SK-N-SH treated with all-trans-retinoic acid at 6 μM for 48 hours (cell line): ENCODE results near the gene NFATC2IP.
"Not testable (repeated sequence)": the region's sequence is repeated elsewhere in the genome, so short reads cannot be mapped to it uniquely, and the experiment has no call there.

Experiments
- ATAC-seq: fragments of 200-7000 bp; cut with Tn5 transposase; 3 replicates; pipeline ENCODE4 v1.9.1; 2020; ENCODE audit warnings: mild to moderate bottlenecking, moderate library complexity
- ARNTL ChIP-seq: fragments of 450-650 bp; formaldehyde crosslinking; IDR thresholded peaks from 2 replicates; pipeline ENCODE4 v1.5.0; 2020; ENCODE audit warnings: low read depth, mild to moderate bottlenecking, moderate library complexity, borderline replicate concordance
- BACH2 ChIP-seq: fragments of 250-450 bp; sonication (Bioruptor Pico); IDR thresholded peaks from 2 replicates; pipeline ENCODE4 v1.9.0; 2021; ENCODE audit warnings: mild to moderate bottlenecking, borderline replicate concordance
- CREB5 ChIP-seq: fragments of 250-450 bp; sonication (Bioruptor Pico); IDR thresholded peaks from 2 replicates; pipeline ENCODE4 v1.5.1; 2020; ENCODE audit warnings: low read depth, mild to moderate bottlenecking, moderate library complexity
- ESRRG ChIP-seq: fragments of 250-450 bp; sonication (Bioruptor Pico); IDR thresholded peaks from 2 replicates; pipeline ENCODE4 v1.6.1; 2021; ENCODE audit warnings: mild to moderate bottlenecking
- GLIS3 ChIP-seq: fragments of 250-450 bp; sonication (Bioruptor Pico); IDR thresholded peaks from 2 replicates; pipeline ENCODE4 v1.5.0; 2020; ENCODE audit warnings: mild to moderate bottlenecking, moderate library complexity
- ISL1 ChIP-seq: fragments of 250-450 bp; sonication (Bioruptor Pico); IDR thresholded peaks from 2 replicates; pipeline ENCODE4 v2.1.2; 2022; ENCODE audit warnings: mild to moderate bottlenecking, moderate library complexity
- OSR1 ChIP-seq: fragments of 250-450 bp; sonication (Bioruptor Pico); IDR thresholded peaks from 2 replicates; pipeline ENCODE4 v1.8.0; 2022; ENCODE audit warnings: moderate library complexity, mild to moderate bottlenecking, inconsistent platforms
- PATZ1 ChIP-seq: fragments of 250-450 bp; sonication (Bioruptor Pico); IDR thresholded peaks from 2 replicates; pipeline ENCODE4 v1.8.0; 2020; ENCODE audit warnings: mild to moderate bottlenecking, moderate library complexity, borderline replicate concordance
- POU6F1 ChIP-seq: fragments of 250-450 bp; sonication (Bioruptor Pico); IDR thresholded peaks from 2 replicates; pipeline ENCODE4 v1.8.0; 2021; ENCODE audit warnings: low read depth, mild to moderate bottlenecking, moderate library complexity, borderline replicate concordance
- PPARA ChIP-seq: fragments of 250-450 bp; sonication (Bioruptor Pico); IDR thresholded peaks from 2 replicates; pipeline ENCODE4 v1.5.0; 2020; ENCODE audit warnings: mild to moderate bottlenecking, borderline replicate concordance
- SNAI2 ChIP-seq: fragments of 250-450 bp; sonication (Bioruptor Pico); IDR thresholded peaks from 2 replicates; pipeline ENCODE4 v1.5.0; 2020; ENCODE audit warnings: mild to moderate bottlenecking, moderate library complexity
- TCF4 ChIP-seq: fragments of 250-450 bp; sonication (Bioruptor Pico); IDR thresholded peaks from 2 replicates; pipeline ENCODE4 v1.8.0; 2021; ENCODE audit warnings: mild to moderate bottlenecking, moderate library complexity, borderline replicate concordance
- TOX ChIP-seq: fragments of 250-450 bp; sonication (Bioruptor Pico); IDR thresholded peaks from 2 replicates; pipeline ENCODE4 v1.8.0; 2021; ENCODE audit warnings: mild to moderate bottlenecking, moderate library complexity, borderline replicate concordance
- ZC3H10 ChIP-seq: fragments of 250-450 bp; sonication (Bioruptor Pico); IDR thresholded peaks from 2 replicates; pipeline ENCODE4 v1.5.1; 2021; ENCODE audit warnings: mild to moderate bottlenecking, moderate library complexity
- ZFP3 ChIP-seq: fragments of 250-450 bp; sonication (Bioruptor Pico); IDR thresholded peaks from 2 replicates; pipeline ENCODE4 v1.5.0; 2020; ENCODE audit warnings: mild to moderate bottlenecking, moderate library complexity
- ZFP30 ChIP-seq: fragments of 450-650 bp; formaldehyde crosslinking; IDR thresholded peaks from 2 replicates; pipeline ENCODE4 v1.5.0; 2022; ENCODE audit warnings: mild to moderate bottlenecking, moderate library complexity
- ZNF565 ChIP-seq: fragments of 450-650 bp; formaldehyde crosslinking; conservative IDR thresholded peaks from 2 replicates; pipeline ENCODE4 v1.5.0; 2020; ENCODE audit warnings: low read depth, mild to moderate bottlenecking, moderate library complexity
- ZNF70 ChIP-seq: fragments of 450-650 bp; formaldehyde crosslinking; IDR thresholded peaks from 2 replicates; pipeline ENCODE4 v1.5.0; 2020; ENCODE audit warnings: mild to moderate bottlenecking, moderate library complexity
- ZNF8 ChIP-seq: fragments of 450-650 bp; formaldehyde crosslinking; IDR thresholded peaks from 2 replicates; pipeline ENCODE4 v1.5.0; 2020; ENCODE audit warnings: mild to moderate bottlenecking, moderate library complexity
- TF ChIP-seq, protein P1 (sequence below): fragments of 250-450 bp; sonication (Bioruptor Pico); IDR thresholded peaks from 2 replicates; pipeline ENCODE4 v1.5.1; 2021; ENCODE audit warnings: mild to moderate bottlenecking, moderate library complexity
- TF ChIP-seq, protein P2 (sequence below): fragments of 250-450 bp; sonication (Bioruptor Pico); IDR thresholded peaks from 2 replicates; pipeline ENCODE4 v1.5.0; 2020; ENCODE audit warnings: mild to moderate bottlenecking, moderate library complexity

NFATC2IP gene

DNA sequence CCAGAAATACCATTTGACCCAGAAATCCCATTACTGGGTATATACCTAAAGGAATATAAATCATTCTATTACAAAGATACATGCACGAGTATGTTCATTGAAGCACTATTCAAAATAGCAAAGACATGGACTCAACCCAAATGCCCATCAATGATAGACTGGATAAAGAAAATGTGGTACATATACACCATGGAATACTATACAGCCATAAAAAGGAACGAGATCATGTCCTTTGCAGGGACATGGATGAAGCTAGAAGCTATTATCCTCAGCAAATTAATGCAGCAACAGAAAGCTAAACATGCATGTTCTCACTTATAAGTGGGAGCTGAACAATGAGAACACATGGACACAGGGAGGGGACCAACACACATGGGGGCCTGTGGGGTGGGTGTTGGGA is 24.5 kb upstream of the NFATC2IP start:
- peak; percentile 89 for TF ChIP-seq ZNF8 (CRISPR knock-in tag)
- ATAC-seq, result not testable (repeated sequence)

DNA sequence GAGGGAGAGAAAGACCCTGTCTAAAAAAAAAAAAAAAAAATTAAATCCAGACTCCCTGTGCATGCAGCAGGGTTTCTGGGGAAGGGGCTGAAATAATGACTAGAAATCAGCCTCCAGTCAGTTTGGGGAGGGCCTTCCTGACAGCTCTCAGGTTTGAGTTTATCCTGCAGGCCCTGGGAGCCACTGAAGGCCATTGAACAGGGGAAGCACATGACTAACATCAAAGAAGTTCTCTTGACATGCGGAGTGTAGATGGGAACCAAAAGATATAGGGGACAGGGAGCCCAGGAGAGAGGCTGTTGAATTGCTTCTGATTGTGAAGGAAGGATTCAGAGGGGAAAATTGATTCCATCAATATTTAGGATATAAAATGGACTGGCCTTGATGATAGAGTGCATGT is 22.9 kb upstream of the NFATC2IP start:
- no peak for ATAC-seq
- no peak for TF ChIP-seq ZNF565 (CRISPR knock-in tag)
- no peak for TF ChIP-seq ZFP3
- TF ChIP-seq, protein P1, sequence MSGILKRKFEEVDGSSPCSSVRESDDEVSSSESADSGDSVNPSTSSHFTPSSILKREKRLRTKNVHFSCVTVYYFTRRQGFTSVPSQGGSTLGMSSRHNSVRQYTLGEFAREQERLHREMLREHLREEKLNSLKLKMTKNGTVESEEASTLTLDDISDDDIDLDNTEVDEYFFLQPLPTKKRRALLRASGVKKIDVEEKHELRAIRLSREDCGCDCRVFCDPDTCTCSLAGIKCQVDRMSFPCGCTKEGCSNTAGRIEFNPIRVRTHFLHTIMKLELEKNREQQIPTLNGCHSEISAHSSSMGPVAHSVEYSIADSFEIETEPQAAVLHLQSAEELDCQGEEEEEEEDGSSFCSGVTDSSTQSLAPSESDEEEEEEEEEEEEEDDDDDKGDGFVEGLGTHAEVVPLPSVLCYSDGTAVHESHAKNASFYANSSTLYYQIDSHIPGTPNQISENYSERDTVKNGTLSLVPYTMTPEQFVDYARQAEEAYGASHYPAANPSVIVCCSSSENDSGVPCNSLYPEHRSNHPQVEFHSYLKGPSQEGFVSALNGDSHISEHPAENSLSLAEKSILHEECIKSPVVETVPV, result no peak
- no peak for TF ChIP-seq ZNF70
- no peak for TF ChIP-seq ZNF8 (CRISPR knock-in tag)
- TF ChIP-seq TOX (CRISPR knock-in tag), result no peak
- TF ChIP-seq GLIS3 (CRISPR knock-in tag), result no peak
- TF ChIP-seq ESRRG (CRISPR knock-in tag), result no peak
- no peak for TF ChIP-seq TCF4 (CRISPR knock-in tag)

GRCh38 chr16:28930203-28930602 is 20.5 kb upstream of the NFATC2IP start:
- no peak for ATAC-seq
- TF ChIP-seq ZNF565 (CRISPR knock-in tag), result no peak
- no peak for TF ChIP-seq ISL1 (CRISPR knock-in tag)
- no peak for TF ChIP-seq BACH2 (CRISPR knock-in tag)
- TF ChIP-seq TOX (CRISPR knock-in tag), result no peak

GRCh38 chr16:28930652-28931051 is 20.1 kb upstream of the NFATC2IP start:
- TF ChIP-seq, protein P2, sequence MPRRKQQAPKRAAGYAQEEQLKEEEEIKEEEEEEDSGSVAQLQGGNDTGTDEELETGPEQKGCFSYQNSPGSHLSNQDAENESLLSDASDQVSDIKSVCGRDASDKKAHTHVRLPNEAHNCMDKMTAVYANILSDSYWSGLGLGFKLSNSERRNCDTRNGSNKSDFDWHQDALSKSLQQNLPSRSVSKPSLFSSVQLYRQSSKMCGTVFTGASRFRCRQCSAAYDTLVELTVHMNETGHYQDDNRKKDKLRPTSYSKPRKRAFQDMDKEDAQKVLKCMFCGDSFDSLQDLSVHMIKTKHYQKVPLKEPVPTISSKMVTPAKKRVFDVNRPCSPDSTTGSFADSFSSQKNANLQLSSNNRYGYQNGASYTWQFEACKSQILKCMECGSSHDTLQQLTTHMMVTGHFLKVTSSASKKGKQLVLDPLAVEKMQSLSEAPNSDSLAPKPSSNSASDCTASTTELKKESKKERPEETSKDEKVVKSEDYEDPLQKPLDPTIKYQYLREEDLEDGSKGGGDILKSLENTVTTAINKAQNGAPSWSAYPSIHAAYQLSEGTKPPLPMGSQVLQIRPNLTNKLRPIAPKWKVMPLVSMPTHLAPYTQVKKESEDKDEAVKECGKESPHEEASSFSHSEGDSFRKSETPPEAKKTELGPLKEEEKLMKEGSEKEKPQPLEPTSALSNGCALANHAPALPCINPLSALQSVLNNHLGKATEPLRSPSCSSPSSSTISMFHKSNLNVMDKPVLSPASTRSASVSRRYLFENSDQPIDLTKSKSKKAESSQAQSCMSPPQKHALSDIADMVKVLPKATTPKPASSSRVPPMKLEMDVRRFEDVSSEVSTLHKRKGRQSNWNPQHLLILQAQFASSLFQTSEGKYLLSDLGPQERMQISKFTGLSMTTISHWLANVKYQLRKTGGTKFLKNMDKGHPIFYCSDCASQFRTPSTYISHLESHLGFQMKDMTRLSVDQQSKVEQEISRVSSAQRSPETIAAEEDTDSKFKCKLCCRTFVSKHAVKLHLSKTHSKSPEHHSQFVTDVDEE, result no peak
- TF ChIP-seq ISL1 (CRISPR knock-in tag), result no peak
- TF ChIP-seq BACH2 (CRISPR knock-in tag), result no peak
- no peak for TF ChIP-seq ARNTL (CRISPR knock-in tag)
- no peak for TF ChIP-seq PATZ1 (CRISPR knock-in tag)
- TF ChIP-seq ZFP30 (CRISPR knock-in tag), result no peak
- TF ChIP-seq TCF4 (CRISPR knock-in tag), result no peak
- no peak for TF ChIP-seq CREB5 (CRISPR knock-in tag)
- TF ChIP-seq GLIS3 (CRISPR knock-in tag), result no peak
- no peak for TF ChIP-seq SNAI2 (CRISPR knock-in tag)
- no peak for ATAC-seq

DNA sequence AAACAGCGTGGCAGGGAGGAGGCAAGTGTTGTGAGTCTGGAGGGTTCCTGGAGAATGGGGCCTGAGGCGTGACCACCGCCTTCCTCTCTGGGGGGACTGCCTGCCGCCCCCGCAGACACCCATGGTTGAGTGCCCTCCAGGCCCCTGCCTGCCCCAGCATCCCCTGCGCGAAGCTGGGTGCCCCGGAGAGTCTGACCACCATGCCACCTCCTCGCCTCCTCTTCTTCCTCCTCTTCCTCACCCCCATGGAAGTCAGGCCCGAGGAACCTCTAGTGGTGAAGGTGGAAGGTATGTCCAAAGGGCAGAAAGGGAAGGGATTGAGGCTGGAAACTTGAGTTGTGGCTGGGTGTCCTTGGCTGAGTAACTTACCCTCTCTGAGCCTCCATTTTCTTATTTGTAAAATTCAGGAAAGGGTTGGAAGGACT is 18.9 kb upstream of the NFATC2IP start, which contains the start of gene CD19:
CD19 (plus strand) TSS at position 171 of the 425 bp plus-strand sequence; CDS start at position 201, 30 bp downstream.
- ATAC-seq, result no peak
- TF ChIP-seq ARNTL (CRISPR knock-in tag) (no peak), PATZ1 (CRISPR knock-in tag) (no peak), POU6F1 (CRISPR knock-in tag) (no peak), OSR1 (CRISPR knock-in tag) (no peak), PPARA (no peak), BACH2 (CRISPR knock-in tag) (no peak), ZC3H10 (CRISPR knock-in tag) (no peak), ZNF70 (no peak)
